HepG2 (cell line): ENCODE measurements around the gene AGAP1. TPM values are rescaled to one million over a fixed set of nuclear protein-coding genes. Genes with fewer than 3 reads are reported as not detected.

Experiments
- ATAC-seq: fragments of 200-7000 bp; cut with Tn5 transposase; 3 replicates; pipeline ENCODE4 v1.9.1; 2020; ENCODE audit warnings: mild to moderate bottlenecking, moderate library complexity
- BruUV-seq: library from RNA; stranded (reverse); fragments of 400-500 nt; replicated peaks from 2 replicates; lab custom pipeline; 2021; lab: Mats Ljungman, UMichigan
- CTCF ChIA-PET: fragments of 300-600 bp; formaldehyde crosslinking; extraction: SDS; loops from one replicate; lab custom pipeline; 2021; ENCODE audit warnings: low total read pairs, inconsistent platforms, low intra/inter-chr PET ratio; lab: Yijun Ruan, JAX
- POLR2A ChIA-PET: fragments of 350-600 bp; sonication (Branson Sonifier 250); formaldehyde crosslinking; loops from one replicate; lab custom pipeline; 2020; ENCODE audit warnings: antibody characterized with exemption, inconsistent platforms; lab: Yijun Ruan, JAX
- DNase-seq: peaks from one replicate; pipeline ENCODE4 v3.0.0-alpha.2; 2015; ENCODE audit warnings: low spot score
- FAIRE-seq: peaks from 3 replicates; lab custom pipeline; 2011; peaks lifted over from hg19 to GRCh38; lab: Jason Lieb, UNC
- H2AFZ ChIP-seq: one replicate; pipeline ENCODE4 v1.6.1; 2011; ENCODE audit warnings: low read length, inconsistent platforms
- H3K27ac ChIP-seq: fragments of 300-600 bp; 3 replicates; pipeline ENCODE4 v1.8.0; 2011; ENCODE audit warnings: mixed run types, mild to moderate bottlenecking, mixed read lengths, low read length, inconsistent platforms; ENCODE audit not compliant: insufficient read depth; ENCODE audit errors: extremely low read length
- H3K27me3 ChIP-seq, 2 experiments: fragments of 200-600 bp in 1 of 2; 2 replicates in 1 of 2; 3 replicates in 1 of 2; pipeline versions ENCODE4 v1.6.0 to v1.8.0; 2011; ENCODE audit warnings: low read length in 2 of 2, mild to moderate bottlenecking in 2 of 2, moderate library complexity in 2 of 2, inconsistent platforms in 1 of 2; ENCODE audit not compliant: insufficient read depth in 2 of 2, control insufficient read depth in 1 of 2
- H3K36me3 ChIP-seq, 2 experiments: fragments of 200-600 bp in 1 of 2; replicated peaks in 1 of 2; 2 replicates in 1 of 2; 3 replicates in 1 of 2; pipeline versions ENCODE4 v1.5.1 to v1.8.0; 2011; ENCODE audit warnings: low read length in 2 of 2, inconsistent platforms in 1 of 2; ENCODE audit not compliant: insufficient read depth in 2 of 2, control insufficient read depth in 1 of 2
- H3K4me1 ChIP-seq: 2 replicates; pipeline ENCODE4 v1.5.1; 2012; ENCODE audit warnings: low read length, inconsistent platforms; ENCODE audit not compliant: insufficient read depth
- H3K4me2 ChIP-seq: 2 replicates; pipeline ENCODE4 v1.6.0; 2011; ENCODE audit warnings: low read depth, low read length, inconsistent platforms
- H3K4me3 ChIP-seq, 3 experiments: fragments of 200-600 bp in 1 of 3; sonication (generic), shearing (Covaris generic) in 1 of 3; replicated peaks in 1 of 3; 2 replicates each; pipeline ENCODE4 v1.5.1; 2011 to 2016; ENCODE audit warnings: low read length in 3 of 3, inconsistent platforms in 2 of 3, low read depth in 2 of 3, mild to moderate bottlenecking in 2 of 3, control low read depth in 1 of 3, mixed read lengths in 1 of 3; ENCODE audit not compliant: insufficient read depth in 1 of 3
- H3K79me2 ChIP-seq: one replicate; pipeline ENCODE4 v1.6.1; 2011; ENCODE audit warnings: low read length, inconsistent platforms; ENCODE audit not compliant: insufficient read depth
- H3K9ac ChIP-seq: 2 replicates; pipeline ENCODE4 v1.6.0; 2011; ENCODE audit warnings: mild to moderate bottlenecking, low read depth, low read length, inconsistent platforms; ENCODE audit not compliant: insufficient read depth
- H3K9me3 ChIP-seq: 2 replicates; pipeline ENCODE4 v1.5.1; 2012; ENCODE audit warnings: mild to moderate bottlenecking, low read length
- H4K20me1 ChIP-seq: 2 replicates; pipeline ENCODE4 v1.6.0; 2011; ENCODE audit warnings: inconsistent platforms, mild to moderate bottlenecking, low read length, moderate library complexity; ENCODE audit not compliant: insufficient read depth
- ATF1 ChIP-seq: IDR thresholded peaks from 2 replicates; pipeline ENCODE4 v1.6.1; 2016; ENCODE audit warnings: mild to moderate bottlenecking, control low read depth
- BRD4 ChIP-seq: sonication (generic); formaldehyde crosslinking; IDR thresholded peaks from 2 replicates; pipeline ENCODE4 v1.4.0; 2020; ENCODE audit warnings: missing genetic modification reagents
- FLYWCH1 ChIP-seq: sonication (generic); formaldehyde crosslinking; IDR thresholded peaks from 2 replicates; pipeline ENCODE4 v1.8.1; 2023; ENCODE audit warnings: mild to moderate bottlenecking, missing genetic modification reagents
- FOXK1 ChIP-seq: sonication (generic); formaldehyde crosslinking; IDR thresholded peaks from 2 replicates; pipeline ENCODE4 v1.4.0; 2020; ENCODE audit warnings: low read depth, missing genetic modification reagents, borderline replicate concordance
- HMG20A ChIP-seq: IDR thresholded peaks from 2 replicates; pipeline ENCODE4 v1.6.1; 2016; ENCODE audit warnings: borderline replicate concordance
- HOXA5 ChIP-seq: sonication (generic); formaldehyde crosslinking; IDR thresholded peaks from 2 replicates; pipeline ENCODE4 v1.4.0; 2020; ENCODE audit warnings: missing genetic modification reagents
- PAWR ChIP-seq: sonication (generic); formaldehyde crosslinking; IDR thresholded peaks from 2 replicates; pipeline ENCODE4 v1.4.0; 2020; ENCODE audit warnings: missing genetic modification reagents, mild to moderate bottlenecking, borderline replicate concordance
- SMYD3 ChIP-seq: sonication (generic); formaldehyde crosslinking; IDR thresholded peaks from 2 replicates; pipeline ENCODE4 v1.8.1; 2023; ENCODE audit warnings: mild to moderate bottlenecking, missing genetic modification reagents
- TEAD3 ChIP-seq: optimal IDR thresholded peaks from 2 replicates; pipeline ENCODE3; 2016; ENCODE audit warnings: borderline replicate concordance
- ZFX ChIP-seq: sonication (generic); formaldehyde crosslinking; IDR thresholded peaks from 2 replicates; pipeline ENCODE4 v1.4.0; 2020; ENCODE audit warnings: mild to moderate bottlenecking, low read depth, missing genetic modification reagents, moderate library complexity
- ZMAT3 ChIP-seq: sonication (generic); formaldehyde crosslinking; conservative IDR thresholded peaks from 2 replicates; pipeline ENCODE4 v1.7.0; 2021; ENCODE audit warnings: missing genetic modification reagents
- ZNF329 ChIP-seq: sonication (generic); formaldehyde crosslinking; IDR thresholded peaks from 2 replicates; pipeline ENCODE4 v1.9.0; 2021; ENCODE audit warnings: low read depth, mild to moderate bottlenecking, missing genetic modification reagents
- ZNF549 ChIP-seq: sonication (generic); formaldehyde crosslinking; IDR thresholded peaks from 2 replicates; pipeline ENCODE4 v1.5.0; 2020; ENCODE audit warnings: missing genetic modification reagents
- ZSCAN29 ChIP-seq: sonication (generic); formaldehyde crosslinking; conservative IDR thresholded peaks from 2 replicates; pipeline ENCODE4 v1.4.0; 2020; ENCODE audit warnings: mild to moderate bottlenecking, missing genetic modification reagents
- WGBS: methylation state at CpG from one replicate; pipeline ENCODE4 v1.1.6; 2017; ENCODE audit warnings: low lambda C conversion rate; 5-methylcytosine and 5-hydroxymethylcytosine counted together
- in situ Hi-C: cut with HindIII; loops from 2 replicates; pipeline ENCODE4 v1.10.0; 2017; ENCODE audit warnings: low pct_unique_long_range_greater_than_20kb; ENCODE audit not compliant: extremely low pct_ligation_motif_present
- intact Hi-C: fragments of 100-400 bp; cut with micrococcal nuclease; formaldehyde crosslinking; loops from one replicate; pipeline ENCODE4 v1.10.0; 2022; ENCODE audit not compliant: unreplicated experiment
- polyA plus RNA-seq, 8 experiments: library from polyadenylated mRNA; depleted of rRNA in 3 of 8; stranded (reverse) in 7 of 8; unstranded in 1 of 8; fragments of >200 nt; fragmentation: Illumina TruSeq in 4 of 8; extraction: Trizol in 4 of 8; gene quantifications; 2 replicates each; pipeline versions ENCODE4 v1.2.1 to v1.2.3, GENCODE V29; 2011 to 2016; ENCODE audit warnings: low read depth in 4 of 8, missing spikeins in 1 of 8, mixed read lengths in 1 of 8; ENCODE audit not compliant: insufficient read depth in 1 of 8
- total RNA-seq, 5 experiments: library from RNA; depleted of rRNA; stranded (reverse); fragments of >200 nt; fragmentation: Illumina TruSeq; extraction: Trizol; gene quantifications; 2 replicates each; pipeline ENCODE4 v1.2.3, GENCODE V29; 2016; ENCODE audit warnings: low read depth in 1 of 5
- TF ChIP-seq, protein P1 (sequence below): sonication (generic); formaldehyde crosslinking; IDR thresholded peaks from 2 replicates; pipeline ENCODE4 v1.4.0; 2020; ENCODE audit warnings: low read depth, mild to moderate bottlenecking, missing genetic modification reagents
- TF ChIP-seq, protein P2 (sequence below): sonication (generic); formaldehyde crosslinking; IDR thresholded peaks from 2 replicates; pipeline ENCODE4 v1.5.0; 2020; ENCODE audit warnings: mild to moderate bottlenecking, missing genetic modification reagents, moderate library complexity
- TF ChIP-seq, protein P3 (sequence below): fragments of 450-650 bp; IDR thresholded peaks from 2 replicates; pipeline ENCODE4 v1.6.1; 2017
- TF ChIP-seq, protein P4 (sequence below): IDR thresholded peaks from 2 replicates; pipeline ENCODE4 v1.6.1; 2016; ENCODE audit warnings: mild to moderate bottlenecking, missing biosample characterization, missing genetic modification reagents
- TF ChIP-seq, protein P5 (sequence below): sonication (generic); formaldehyde crosslinking; conservative IDR thresholded peaks from 2 replicates; pipeline ENCODE4 v1.4.0; 2020; ENCODE audit warnings: missing genetic modification reagents
- TF ChIP-seq, protein P6 (sequence below): sonication (generic); formaldehyde crosslinking; IDR thresholded peaks from 2 replicates; pipeline ENCODE4 v1.4.0; 2020; ENCODE audit warnings: missing genetic modification reagents

Gene AGAP1
- total and polyA plus RNA-seq, 2 of the 13 experiments (the other 11 are each of a cell fraction or from before 2014, with no cell fraction given) = 21.2 to 32.7 TPM

DNA sequence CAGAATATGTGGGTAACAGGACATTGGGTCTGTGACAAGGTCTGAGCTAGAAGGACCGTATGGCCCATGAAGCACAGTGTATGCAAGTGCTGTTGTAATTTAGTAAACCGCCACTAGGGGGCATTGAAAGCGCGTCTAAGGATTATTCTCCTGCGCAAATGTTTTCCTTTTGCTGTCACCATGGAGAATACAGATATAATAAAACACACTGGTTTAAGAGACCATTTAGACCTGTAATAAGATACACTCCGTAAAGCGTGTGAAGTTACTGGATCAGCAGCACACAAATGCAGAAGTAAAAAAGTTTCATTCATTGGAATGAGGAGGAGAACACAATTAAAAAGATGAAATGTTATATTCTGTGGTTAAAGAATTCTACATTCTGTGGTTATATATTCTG, 272.4 kb downstream of the AGAP1 start (continued):
- TF ChIP-seq, protein P1, sequence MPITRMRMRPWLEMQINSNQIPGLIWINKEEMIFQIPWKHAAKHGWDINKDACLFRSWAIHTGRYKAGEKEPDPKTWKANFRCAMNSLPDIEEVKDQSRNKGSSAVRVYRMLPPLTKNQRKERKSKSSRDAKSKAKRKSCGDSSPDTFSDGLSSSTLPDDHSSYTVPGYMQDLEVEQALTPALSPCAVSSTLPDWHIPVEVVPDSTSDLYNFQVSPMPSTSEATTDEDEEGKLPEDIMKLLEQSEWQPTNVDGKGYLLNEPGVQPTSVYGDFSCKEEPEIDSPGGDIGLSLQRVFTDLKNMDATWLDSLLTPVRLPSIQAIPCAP = no peak
- TF ChIP-seq, protein P2, sequence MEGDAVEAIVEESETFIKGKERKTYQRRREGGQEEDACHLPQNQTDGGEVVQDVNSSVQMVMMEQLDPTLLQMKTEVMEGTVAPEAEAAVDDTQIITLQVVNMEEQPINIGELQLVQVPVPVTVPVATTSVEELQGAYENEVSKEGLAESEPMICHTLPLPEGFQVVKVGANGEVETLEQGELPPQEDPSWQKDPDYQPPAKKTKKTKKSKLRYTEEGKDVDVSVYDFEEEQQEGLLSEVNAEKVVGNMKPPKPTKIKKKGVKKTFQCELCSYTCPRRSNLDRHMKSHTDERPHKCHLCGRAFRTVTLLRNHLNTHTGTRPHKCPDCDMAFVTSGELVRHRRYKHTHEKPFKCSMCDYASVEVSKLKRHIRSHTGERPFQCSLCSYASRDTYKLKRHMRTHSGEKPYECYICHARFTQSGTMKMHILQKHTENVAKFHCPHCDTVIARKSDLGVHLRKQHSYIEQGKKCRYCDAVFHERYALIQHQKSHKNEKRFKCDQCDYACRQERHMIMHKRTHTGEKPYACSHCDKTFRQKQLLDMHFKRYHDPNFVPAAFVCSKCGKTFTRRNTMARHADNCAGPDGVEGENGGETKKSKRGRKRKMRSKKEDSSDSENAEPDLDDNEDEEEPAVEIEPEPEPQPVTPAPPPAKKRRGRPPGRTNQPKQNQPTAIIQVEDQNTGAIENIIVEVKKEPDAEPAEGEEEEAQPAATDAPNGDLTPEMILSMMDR (CRISPR knock-in tag) = peak; percentile 85
- TF ChIP-seq, protein P3, sequence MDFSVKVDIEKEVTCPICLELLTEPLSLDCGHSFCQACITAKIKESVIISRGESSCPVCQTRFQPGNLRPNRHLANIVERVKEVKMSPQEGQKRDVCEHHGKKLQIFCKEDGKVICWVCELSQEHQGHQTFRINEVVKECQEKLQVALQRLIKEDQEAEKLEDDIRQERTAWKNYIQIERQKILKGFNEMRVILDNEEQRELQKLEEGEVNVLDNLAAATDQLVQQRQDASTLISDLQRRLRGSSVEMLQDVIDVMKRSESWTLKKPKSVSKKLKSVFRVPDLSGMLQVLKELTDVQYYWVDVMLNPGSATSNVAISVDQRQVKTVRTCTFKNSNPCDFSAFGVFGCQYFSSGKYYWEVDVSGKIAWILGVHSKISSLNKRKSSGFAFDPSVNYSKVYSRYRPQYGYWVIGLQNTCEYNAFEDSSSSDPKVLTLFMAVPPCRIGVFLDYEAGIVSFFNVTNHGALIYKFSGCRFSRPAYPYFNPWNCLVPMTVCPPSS = no peak
- TF ChIP-seq ZNF549 = no peak
- peak; percentile 55; the same call in 1 of the 2 replicates for TF ChIP-seq FOXK1 (CRISPR knock-in tag)
- TF ChIP-seq BRD4 (CRISPR knock-in tag) = no peak
- no peak for TF ChIP-seq ZNF329 (CRISPR knock-in tag)
- peak; percentile 56 for TF ChIP-seq TEAD3
- no peak for TF ChIP-seq HMG20A (CRISPR knock-in tag)
- no peak for TF ChIP-seq FLYWCH1 (CRISPR knock-in tag)
- TF ChIP-seq HOXA5 (CRISPR knock-in tag) = no peak

DNA sequence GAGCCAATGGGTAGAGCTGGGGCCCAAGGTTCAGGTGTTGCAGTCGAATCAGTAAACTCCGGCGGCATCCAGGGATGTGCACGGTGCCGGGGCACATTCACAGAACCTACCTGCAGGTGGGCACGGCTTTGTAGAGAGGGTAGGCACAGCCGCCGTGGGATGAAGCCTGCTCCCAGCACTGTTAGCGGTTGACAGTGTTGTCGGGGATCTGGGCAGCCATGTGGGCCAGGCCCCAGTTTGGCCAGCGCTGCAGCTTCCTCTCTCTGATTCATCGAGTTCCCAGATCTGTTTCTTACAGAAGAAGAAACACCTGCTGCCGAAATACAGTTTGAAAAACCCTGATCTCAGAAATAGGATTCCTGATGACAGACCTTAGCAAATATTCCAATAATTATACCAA, 274.8 kb downstream of the AGAP1 start:
- intact Hi-C loops = no loop called here
- CTCF ChIA-PET = no interaction called here
- in situ Hi-C loops = no loop called here
- TF ChIP-seq ZSCAN29 (CRISPR knock-in tag) = no peak
- TF ChIP-seq ZMAT3 (CRISPR knock-in tag) = no peak
- TF ChIP-seq ATF1 (CRISPR knock-in tag) = no peak
- TF ChIP-seq PAWR (CRISPR knock-in tag) = no peak
- no peak for TF ChIP-seq SMYD3 (CRISPR knock-in tag)
- TF ChIP-seq, protein P4, sequence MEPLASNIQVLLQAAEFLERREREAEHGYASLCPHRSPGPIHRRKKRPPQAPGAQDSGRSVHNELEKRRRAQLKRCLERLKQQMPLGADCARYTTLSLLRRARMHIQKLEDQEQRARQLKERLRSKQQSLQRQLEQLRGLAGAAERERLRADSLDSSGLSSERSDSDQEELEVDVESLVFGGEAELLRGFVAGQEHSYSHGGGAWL (CRISPR knock-in tag) = no peak
- TF ChIP-seq, protein P5, sequence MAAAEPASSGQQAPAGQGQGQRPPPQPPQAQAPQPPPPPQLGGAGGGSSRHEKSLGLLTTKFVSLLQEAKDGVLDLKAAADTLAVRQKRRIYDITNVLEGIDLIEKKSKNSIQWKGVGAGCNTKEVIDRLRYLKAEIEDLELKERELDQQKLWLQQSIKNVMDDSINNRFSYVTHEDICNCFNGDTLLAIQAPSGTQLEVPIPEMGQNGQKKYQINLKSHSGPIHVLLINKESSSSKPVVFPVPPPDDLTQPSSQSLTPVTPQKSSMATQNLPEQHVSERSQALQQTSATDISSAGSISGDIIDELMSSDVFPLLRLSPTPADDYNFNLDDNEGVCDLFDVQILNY = no peak
- TF ChIP-seq, protein P6, sequence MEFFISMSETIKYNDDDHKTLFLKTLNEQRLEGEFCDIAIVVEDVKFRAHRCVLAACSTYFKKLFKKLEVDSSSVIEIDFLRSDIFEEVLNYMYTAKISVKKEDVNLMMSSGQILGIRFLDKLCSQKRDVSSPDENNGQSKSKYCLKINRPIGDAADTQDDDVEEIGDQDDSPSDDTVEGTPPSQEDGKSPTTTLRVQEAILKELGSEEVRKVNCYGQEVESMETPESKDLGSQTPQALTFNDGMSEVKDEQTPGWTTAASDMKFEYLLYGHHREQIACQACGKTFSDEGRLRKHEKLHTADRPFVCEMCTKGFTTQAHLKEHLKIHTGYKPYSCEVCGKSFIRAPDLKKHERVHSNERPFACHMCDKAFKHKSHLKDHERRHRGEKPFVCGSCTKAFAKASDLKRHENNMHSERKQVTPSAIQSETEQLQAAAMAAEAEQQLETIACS (CRISPR knock-in tag) = no peak
- TF ChIP-seq ZFX = no peak

More for the DNA sequence above, 274.8 kb downstream of the AGAP1 start:
- no peak overlapping the region for H3K27ac ChIP-seq
- peaks cover 16% of the 10 kb centered on the region for H3K4me1 ChIP-seq
- H3K9me3 ChIP-seq = no peaks in the 10 kb centered on the region
- no peaks in the 10 kb centered on the region for H4K20me1 ChIP-seq
- no peak overlapping the region for H3K4me2 ChIP-seq
- no peak overlapping the region for H3K9ac ChIP-seq
- no TSS peak for BruUV-seq
- H3K27me3 ChIP-seq = no peaks in the 10 kb centered on the region
- no peak for DNase-seq
- no peaks in the 10 kb centered on the region for H3K79me2 ChIP-seq
- no peak overlapping the region for H3K4me3 ChIP-seq
- POLR2A ChIA-PET = no interaction called here
- WGBS = 95% methylated on average over 13 of the region's 13 CpGs
- no peak overlapping the region for H2AFZ ChIP-seq
- H3K36me3 ChIP-seq = peaks cover 6 to 9% of the 10 kb centered on the region in 2 experiments; a peak in 4 of 5 replicates
- no peak for ATAC-seq
- no peak for FAIRE-seq
